HEK293T (cell line): ENCODE measurements around the gene FBN2.

Experiments used
- CTCF ChIA-PET: fragments of 350-600 bp; formaldehyde crosslinking; extraction: SDS; loops from one replicate; lab custom pipeline; 2021; ENCODE audit warnings: antibody characterized with exemption, inconsistent platforms; lab: Yijun Ruan, JAX
- POLR2A ChIA-PET: fragments of 350-600 bp; formaldehyde crosslinking; extraction: SDS; loops from one replicate; lab custom pipeline; 2020; ENCODE audit warnings: antibody characterized with exemption, inconsistent platforms; lab: Yijun Ruan, JAX
- DNase-seq: peaks from one replicate; pipeline ENCODE4 v3.0.0; 2012; ENCODE audit warnings: mixed read lengths; ENCODE audit errors: extremely low spot score
- ARNT ChIP-seq: fragments of 450-650 bp; IDR thresholded peaks from 2 replicates; pipeline ENCODE4 v1.6.1; 2017; ENCODE audit warnings: mild to moderate bottlenecking
- BHLHE40 ChIP-seq: fragments of 450-650 bp; IDR thresholded peaks from 2 replicates; pipeline ENCODE4 v1.6.1; 2016; ENCODE audit warnings: mild to moderate bottlenecking, moderate library complexity, borderline replicate concordance
- CTBP1 ChIP-seq: fragments of 450-650 bp; IDR thresholded peaks from 2 replicates; pipeline ENCODE4 v1.6.1; 2016; ENCODE audit warnings: borderline replicate concordance
- ELF4 ChIP-seq: fragments of 450-650 bp; IDR thresholded peaks from 2 replicates; pipeline ENCODE4 v1.6.1; 2017; ENCODE audit warnings: antibody characterized with exemption
- FOXA1 ChIP-seq: fragments of 450-650 bp; IDR thresholded peaks from 2 replicates; pipeline ENCODE4 v1.6.1; 2016; ENCODE audit warnings: mild to moderate bottlenecking
- FOXK2 ChIP-seq: fragments of 450-650 bp; IDR thresholded peaks from 2 replicates; pipeline ENCODE4 v1.6.1; 2016; ENCODE audit warnings: mild to moderate bottlenecking
- FOXM1 ChIP-seq: fragments of 450-650 bp; IDR thresholded peaks from 2 replicates; pipeline ENCODE4 v1.6.1; 2017; ENCODE audit warnings: mild to moderate bottlenecking, borderline replicate concordance
- HDGF ChIP-seq: fragments of 450-650 bp; IDR thresholded peaks from 2 replicates; pipeline ENCODE4 v1.6.1; 2017; ENCODE audit warnings: antibody characterized with exemption, borderline replicate concordance
- L3MBTL2 ChIP-seq: fragments of 450-650 bp; conservative IDR thresholded peaks from 2 replicates; pipeline ENCODE4 v1.6.1; 2016; ENCODE audit warnings: mild to moderate bottlenecking
- LEF1 ChIP-seq: fragments of 450-650 bp; IDR thresholded peaks from 2 replicates; pipeline ENCODE4 v1.6.1; 2017; ENCODE audit warnings: mild to moderate bottlenecking, borderline replicate concordance
- NFRKB ChIP-seq: fragments of 450-650 bp; IDR thresholded peaks from 2 replicates; pipeline ENCODE4 v1.6.1; 2016; ENCODE audit warnings: mild to moderate bottlenecking, moderate library complexity
- SP1 ChIP-seq: fragments of 450-650 bp; IDR thresholded peaks from 2 replicates; pipeline ENCODE4 v1.6.1; 2017
- SUZ12 ChIP-seq: fragments of 450-650 bp; IDR thresholded peaks from 2 replicates; pipeline ENCODE4 v1.6.1; 2016; ENCODE audit warnings: mild to moderate bottlenecking
- TARDBP ChIP-seq: fragments of 450-650 bp; IDR thresholded peaks from 2 replicates; pipeline ENCODE4 v1.6.1; 2016
- ZNF384 ChIP-seq: fragments of 450-650 bp; IDR thresholded peaks from 2 replicates; pipeline ENCODE4 v1.6.1; 2016
- TF ChIP-seq, protein P1 (sequence below): fragments of 450-650 bp; IDR thresholded peaks from 2 replicates; pipeline ENCODE4 v1.6.1; 2016

Gene FBN2

DNA sequence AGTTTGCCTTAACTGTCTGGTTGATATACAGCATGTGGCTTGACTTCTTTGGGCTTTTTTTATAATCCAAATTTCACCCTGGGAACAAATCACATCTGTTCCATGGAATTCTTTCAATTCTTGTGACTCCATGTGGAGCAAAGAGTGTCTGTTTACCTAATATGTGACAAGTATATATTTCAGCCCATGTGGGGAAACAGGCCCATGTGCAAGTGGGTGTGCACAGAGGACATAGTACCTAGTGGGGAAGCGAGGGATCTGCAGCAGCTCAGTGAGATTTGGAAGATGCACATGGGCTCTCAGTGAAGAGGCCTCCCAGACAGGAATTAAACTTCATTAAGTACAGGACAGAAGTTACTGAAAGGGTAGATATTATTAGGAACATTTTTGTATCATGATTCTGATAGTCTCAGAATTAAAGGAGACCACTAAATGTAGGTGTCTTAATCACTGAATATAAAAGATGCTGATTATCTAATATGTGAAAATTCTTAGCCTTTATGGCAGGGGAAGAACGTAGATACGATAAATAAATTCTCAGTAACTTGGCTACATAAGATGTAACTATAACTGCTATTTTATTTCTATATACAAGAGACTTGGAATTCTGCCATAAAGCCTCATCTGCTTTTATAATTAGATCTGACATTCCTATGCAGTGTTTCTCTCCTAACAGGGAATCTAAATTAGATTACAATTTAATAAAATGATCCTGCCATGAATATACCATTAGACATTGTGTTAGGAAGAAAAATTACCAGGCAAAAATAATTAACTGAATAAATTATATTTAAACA, 273.3 kb downstream of the FBN2 start:
- POLR2A ChIA-PET = no interaction called here
- no peak for TF ChIP-seq SP1
- TF ChIP-seq HDGF = no peak
- TF ChIP-seq ARNT = no peak
- TF ChIP-seq, protein P1, sequence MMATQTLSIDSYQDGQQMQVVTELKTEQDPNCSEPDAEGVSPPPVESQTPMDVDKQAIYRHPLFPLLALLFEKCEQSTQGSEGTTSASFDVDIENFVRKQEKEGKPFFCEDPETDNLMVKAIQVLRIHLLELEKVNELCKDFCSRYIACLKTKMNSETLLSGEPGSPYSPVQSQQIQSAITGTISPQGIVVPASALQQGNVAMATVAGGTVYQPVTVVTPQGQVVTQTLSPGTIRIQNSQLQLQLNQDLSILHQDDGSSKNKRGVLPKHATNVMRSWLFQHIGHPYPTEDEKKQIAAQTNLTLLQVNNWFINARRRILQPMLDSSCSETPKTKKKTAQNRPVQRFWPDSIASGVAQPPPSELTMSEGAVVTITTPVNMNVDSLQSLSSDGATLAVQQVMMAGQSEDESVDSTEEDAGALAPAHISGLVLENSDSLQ = no peak
- TF ChIP-seq CTBP1 = no peak
- no peak for TF ChIP-seq FOXK2
- TF ChIP-seq NFRKB = no peak
- TF ChIP-seq L3MBTL2 = no peak
- no peak for TF ChIP-seq TARDBP
- TF ChIP-seq ZNF384 = no peak
- TF ChIP-seq SUZ12 = no peak
- TF ChIP-seq ELF4 = no peak
- no peak for TF ChIP-seq LEF1
- no peak for TF ChIP-seq BHLHE40
- no peak for TF ChIP-seq FOXA1
- no peak for TF ChIP-seq FOXM1
- CTCF ChIA-PET = no interaction called here
- DNase-seq = no peak

DNA sequence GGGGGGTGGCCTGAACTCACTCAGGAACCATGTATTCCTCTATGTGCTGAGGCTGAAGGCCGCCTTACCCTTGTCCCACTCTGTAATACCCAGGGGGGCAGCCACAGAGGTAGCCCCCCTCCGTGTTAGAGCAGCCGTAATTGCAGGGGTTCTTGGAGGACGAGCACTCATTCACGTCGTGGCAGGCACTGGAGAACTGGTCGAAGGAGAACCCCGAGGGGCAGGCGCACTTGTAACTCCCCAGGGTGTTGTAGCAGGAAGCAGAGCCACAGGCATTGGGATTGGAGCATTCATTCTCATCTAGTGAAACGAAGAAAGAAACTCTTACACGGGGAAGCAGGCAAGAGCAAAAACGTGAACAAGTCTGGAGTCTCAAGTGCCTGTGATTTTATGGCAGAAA, 274.7 kb downstream of the FBN2 start:
- CTCF ChIA-PET = no interaction called here
- no peak for DNase-seq
- POLR2A ChIA-PET = no interaction called here
- TF ChIP-seq FOXM1 (no peak), SP1 (no peak), ZNF384 (no peak), TARDBP (no peak), HDGF (no peak), NFRKB (no peak), BHLHE40 (no peak), FOXK2 (no peak), LEF1 (no peak), FOXA1 (no peak), ARNT (no peak), SUZ12 (no peak), ELF4 (no peak), L3MBTL2 (no peak), CTBP1 (no peak)
- TF ChIP-seq, protein P1 = no peak

DNA sequence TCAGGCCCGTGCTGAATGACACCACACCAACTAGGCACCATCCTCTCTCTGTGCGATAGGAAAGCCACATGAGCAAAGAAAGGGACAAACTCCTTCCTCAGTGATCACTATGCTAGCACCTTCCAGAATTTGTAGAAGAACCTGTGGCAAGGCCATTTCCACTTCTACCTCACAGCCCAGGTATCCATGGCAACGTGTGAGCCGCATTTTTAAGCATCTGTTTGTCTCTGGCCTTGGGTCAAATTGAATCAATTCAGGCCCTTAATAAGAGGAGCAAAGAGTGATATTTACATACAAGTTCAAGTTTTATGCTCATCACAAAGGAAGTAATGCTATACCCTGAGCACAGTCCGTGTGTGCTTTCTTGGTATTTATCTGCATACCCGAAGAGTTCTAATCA, 275.1 kb downstream of the FBN2 start:
- POLR2A ChIA-PET = no interaction called here
- CTCF ChIA-PET = no interaction called here
- TF ChIP-seq ZNF384 (no peak), TARDBP (no peak), ELF4 (no peak), FOXK2 (no peak), NFRKB (no peak), LEF1 (no peak), HDGF (no peak), SP1 (no peak), FOXM1 (no peak), CTBP1 (no peak), BHLHE40 (no peak), SUZ12 (no peak), FOXA1 (no peak), L3MBTL2 (no peak), ARNT (no peak)
- TF ChIP-seq, protein P1 = no peak
- no peak for DNase-seq

DNA sequence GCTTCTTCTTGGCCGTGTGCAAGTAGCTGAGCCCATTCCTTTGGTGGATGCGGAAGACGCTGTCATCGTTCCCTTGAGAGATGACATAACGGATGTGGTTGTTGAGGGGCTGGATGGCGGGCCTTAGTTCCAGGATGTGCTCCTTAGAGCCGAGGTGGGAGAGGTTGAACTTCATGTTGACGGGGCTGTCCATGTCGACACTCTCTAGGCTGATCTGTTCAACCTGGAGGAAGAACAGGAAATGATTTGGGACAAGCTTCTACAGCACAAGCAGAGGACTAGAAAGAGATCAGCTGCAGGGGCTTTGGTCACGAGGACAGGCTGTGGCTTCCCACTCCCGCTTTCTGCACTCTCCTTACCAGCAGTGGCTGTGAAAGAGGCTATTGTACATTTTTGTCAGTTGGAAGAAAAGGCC, 278.4 kb downstream of the FBN2 start:
- ChIA-PET POLR2A (no interaction called here), CTCF (no interaction called here)
- TF ChIP-seq ARNT (no peak), SUZ12 (no peak), HDGF (no peak), NFRKB (no peak), FOXA1 (no peak), ZNF384 (no peak), ELF4 (no peak), BHLHE40 (no peak), TARDBP (no peak), LEF1 (no peak), FOXK2 (no peak), SP1 (no peak), L3MBTL2 (no peak), CTBP1 (no peak)
- no peak for DNase-seq

DNA sequence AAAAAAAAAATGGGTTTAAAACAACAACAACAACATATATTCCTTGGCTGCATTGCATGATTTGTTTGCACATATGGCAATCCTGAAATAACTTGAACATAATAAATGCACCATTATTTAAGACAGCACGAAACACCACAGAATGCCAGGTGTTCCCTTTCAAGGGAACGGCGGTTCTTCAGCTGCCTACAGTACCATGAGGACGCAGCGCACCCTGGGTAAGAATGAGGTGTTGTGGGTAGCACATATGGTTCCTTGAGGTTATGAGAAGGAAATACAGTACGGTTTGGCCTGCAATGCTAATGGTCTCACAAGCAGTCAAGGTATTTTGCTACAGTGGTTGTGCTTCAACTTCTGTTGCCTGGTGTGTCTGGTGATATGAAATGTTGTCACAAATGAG, 279.7 kb downstream of the FBN2 start:
- TF ChIP-seq ZNF384 (no peak), FOXM1 (no peak), L3MBTL2 (no peak), FOXA1 (no peak)
- TF ChIP-seq, protein P1 = no peak
- ChIA-PET CTCF (interaction anchor here (0.7 kb wide), 1 partner anchor 10 kb away, joined by 3 read pairs; no protein-coding TSS in a partner anchor), POLR2A (no interaction called here)
- DNase-seq = no peak
